H54 (cell line): ENCODE measurements around the gene RAE1.
A peak's percentile ranks its signal among the peaks of the same experiment; 100 is the strongest.
"Not testable (repeated sequence)": the region's sequence is repeated elsewhere in the genome, so short reads cannot be mapped to it uniquely, and the experiment has no call there.

Experiments
- DNase-seq: peaks from one replicate; pipeline ENCODE4 v3.0.0; 2011; ENCODE audit warnings: low spot score, mixed read lengths; ENCODE audit not compliant: insufficient read length
- FAIRE-seq: peaks from 3 replicates; lab custom pipeline; 2011; peaks lifted over from hg19 to GRCh38; lab: Jason Lieb, UNC
- POLR2A ChIP-seq: IDR thresholded peaks from 2 replicates; pipeline ENCODE4 v1.6.1; 2011; ENCODE audit warnings: low read depth, mild to moderate bottlenecking, low read length

RAE1 gene

GRCh38 chr20:57341663-57342062 is 9.4 kb upstream of the RAE1 start:
- FAIRE-seq (no peak), DNase-seq (no peak)
- TF ChIP-seq POLR2A, result no peak

DNA sequence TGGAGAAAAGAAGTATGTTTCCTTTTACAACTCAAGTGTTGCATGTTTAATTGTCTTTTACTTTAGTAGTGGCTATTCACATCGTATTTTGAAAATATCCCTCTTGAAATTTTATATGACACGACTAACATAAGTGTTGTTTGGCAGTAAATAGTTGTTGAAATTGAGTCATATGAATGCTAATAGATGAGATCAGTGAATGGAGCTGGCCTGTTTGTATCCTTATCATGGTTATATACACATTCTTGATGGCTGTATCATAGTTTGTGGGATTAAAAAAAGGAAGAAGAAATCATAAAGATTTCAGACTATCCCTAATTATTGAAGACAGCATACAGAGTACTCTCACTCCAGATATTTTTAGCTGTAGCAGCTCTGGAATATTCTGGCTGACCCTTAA is 8.2 kb upstream of the RAE1 start:
- FAIRE-seq, result no peak
- TF ChIP-seq POLR2A, result no peak
- no peak for DNase-seq

- peak; percentile 29 for DNase-seq
- FAIRE-seq, result peak; percentile 86
These were observed 4.6 kb upstream of the RAE1 start for GRCh38 chr20:57346477-57346876.

GRCh38 chr20:57347393-57347792 is 3.7 kb upstream of the RAE1 start:
- no peak for DNase-seq
- FAIRE-seq, result no peak
- no peak for TF ChIP-seq POLR2A

More at GRCh38 chr20:57346477-57346876, 4.6 kb upstream of the RAE1 start:
- TF ChIP-seq POLR2A, result no peak

DNA sequence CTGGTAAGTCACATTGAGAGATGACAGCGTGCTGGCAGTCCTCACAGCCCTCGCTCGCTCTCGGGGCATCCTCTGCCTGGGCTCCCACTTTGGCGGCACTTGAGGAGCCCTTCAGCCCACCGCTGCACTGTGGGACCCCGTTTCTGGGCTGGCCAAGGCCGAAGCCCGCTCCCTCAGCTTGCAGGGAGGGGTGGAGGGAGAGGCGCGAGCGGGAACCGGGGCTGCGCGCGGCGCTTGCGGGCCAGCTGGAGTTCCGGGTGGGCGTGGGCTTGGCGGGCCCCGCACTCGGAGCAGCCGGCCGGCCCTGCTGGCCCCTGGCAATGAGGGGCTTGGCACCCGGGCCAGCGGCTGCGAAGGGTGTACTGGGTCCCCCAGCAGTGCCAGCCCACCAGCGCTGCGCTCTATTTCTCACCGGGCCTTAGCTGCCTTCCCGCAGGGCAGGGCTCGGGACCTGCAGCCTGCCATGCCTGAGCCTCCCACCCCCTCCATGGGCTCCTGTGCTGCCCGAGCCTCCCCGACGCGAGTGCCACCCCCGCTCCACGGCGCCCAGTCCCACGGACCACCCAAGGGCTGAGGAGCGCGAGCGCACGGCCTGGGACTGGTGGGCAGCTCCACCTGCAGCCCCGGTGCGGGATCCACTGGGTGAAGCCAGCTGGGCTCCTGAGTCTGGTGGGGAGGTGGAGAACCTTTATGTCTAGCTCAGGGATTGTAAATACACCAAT is 2.7 kb upstream of the RAE1 start:
- not testable (repeated sequence) for FAIRE-seq, DNase-seq

DNA sequence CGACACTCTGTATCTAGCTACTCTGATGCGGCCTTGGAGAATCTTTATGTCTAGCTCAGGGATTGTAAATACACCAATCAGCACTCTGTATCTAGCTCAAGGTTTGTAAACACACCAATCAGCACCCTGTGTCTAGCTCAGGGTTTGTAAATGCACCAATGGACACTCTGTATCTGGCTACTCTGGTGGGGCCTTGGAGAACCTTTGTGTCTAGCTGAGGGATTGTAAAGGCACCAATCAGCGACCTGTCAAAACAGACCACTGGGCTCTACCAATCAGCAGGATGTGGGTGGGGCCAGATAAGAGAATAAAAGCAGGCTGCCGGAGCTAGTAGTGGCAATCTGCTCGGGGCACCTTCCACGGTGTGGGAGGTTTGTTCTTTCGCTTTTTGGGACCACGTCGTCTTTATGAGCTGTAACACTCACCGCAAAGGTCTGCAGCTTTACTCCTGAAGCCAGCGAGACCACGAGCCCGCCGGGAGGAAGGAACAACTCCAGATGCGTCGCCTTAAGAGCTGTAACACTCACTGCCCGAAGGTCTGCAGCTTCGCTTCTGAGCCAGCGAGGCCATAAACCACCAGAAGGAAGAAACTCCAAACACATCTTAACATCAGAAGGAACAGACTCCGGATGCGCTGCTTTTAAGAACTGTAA is 2.0 kb upstream of the RAE1 start:
- not testable (repeated sequence) for FAIRE-seq, DNase-seq

GRCh38 chr20:57350081-57350710 is 859 bp upstream of the RAE1 start:
- FAIRE-seq, result no peak
- no peak for DNase-seq
- TF ChIP-seq POLR2A, result no peak

GRCh38 chr20:57350726-57351041 is 371 bp upstream of the RAE1 start:
- DNase-seq, FAIRE-seq: not testable (repeated sequence)

DNA sequence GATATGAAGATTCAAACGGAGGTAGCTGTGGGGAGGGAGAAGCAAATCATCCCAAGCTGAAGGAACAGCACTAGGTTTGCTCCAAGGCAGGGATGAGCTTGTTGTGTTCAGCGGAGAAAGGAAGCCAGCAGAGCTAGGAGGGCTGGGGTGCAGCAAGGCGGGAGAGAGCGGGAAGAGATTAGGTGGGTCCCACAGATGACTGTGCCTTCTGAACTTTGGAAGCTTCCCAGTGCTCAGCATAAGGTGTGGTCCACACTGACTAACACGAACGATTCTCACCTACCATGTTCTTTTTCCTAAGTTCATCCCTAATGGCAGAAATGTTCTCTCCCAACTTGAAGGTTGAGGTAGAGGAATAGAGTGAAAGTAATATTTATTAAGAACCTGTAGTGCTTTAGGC is 1.2 kb downstream of the RAE1 start:
- TF ChIP-seq POLR2A, result no peak
- DNase-seq (no peak), FAIRE-seq (no peak)

GRCh38 chr20:57353351-57353750 is 2.3 kb downstream of the RAE1 start:
- TF ChIP-seq POLR2A, result no peak
- no peak for FAIRE-seq
- DNase-seq, result no peak

- peak; percentile 56 for DNase-seq
- FAIRE-seq, result peak; percentile 89
- TF ChIP-seq POLR2A, result no peak
These were observed 10.5 kb downstream of the RAE1 start for GRCh38 chr20:57361517-57361916.

GRCh38 chr20:57364451-57364850 is 13.4 kb downstream of the RAE1 start:
- no peak for DNase-seq
- TF ChIP-seq POLR2A, result no peak
- FAIRE-seq, result no peak

DNA sequence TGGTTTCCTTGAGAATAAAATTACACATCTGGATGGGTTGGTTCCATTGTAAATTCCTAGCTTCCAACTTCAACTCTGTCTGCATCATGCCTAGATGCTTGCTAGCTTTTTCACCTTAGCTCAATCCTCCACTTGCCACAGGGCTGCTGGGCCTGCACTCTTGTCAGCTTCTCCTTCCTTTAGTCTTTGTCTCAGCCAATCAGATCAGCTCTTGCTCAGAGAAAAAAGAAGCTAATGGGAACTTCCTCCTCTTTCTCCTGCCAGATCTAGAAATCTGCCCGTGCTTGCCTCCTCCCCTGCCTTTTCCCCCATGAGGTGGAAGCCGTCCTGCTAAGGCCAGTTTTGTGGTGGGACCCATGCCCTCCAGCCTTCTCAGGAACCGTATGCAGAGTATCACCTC is 18.5 kb downstream of the RAE1 start:
- FAIRE-seq (no peak), DNase-seq (no peak)
- TF ChIP-seq POLR2A, result no peak

- no peak for TF ChIP-seq POLR2A
These were observed 19.3 kb downstream of the RAE1 start for GRCh38 chr20:57370316-57370715.

DNA sequence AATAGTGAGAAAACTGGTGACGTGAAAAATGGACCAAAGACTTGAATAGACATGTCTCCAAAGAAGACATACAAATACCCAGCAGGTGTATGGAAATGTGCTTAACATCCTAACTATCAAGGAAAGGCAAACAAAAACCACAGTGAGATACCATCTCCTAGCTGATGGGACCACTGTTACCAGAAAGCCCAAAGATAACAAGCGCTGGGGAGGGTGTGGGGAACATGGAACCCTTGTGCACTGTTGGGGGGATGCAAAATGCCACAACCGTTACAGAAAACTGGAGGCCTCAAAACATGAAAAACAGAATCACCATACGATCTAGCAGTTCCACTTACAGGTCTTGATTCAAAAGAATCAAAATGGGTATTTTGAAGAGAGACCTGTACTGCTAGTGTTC is 20.3 kb downstream of the RAE1 start:
- FAIRE-seq, result no peak
- no peak for DNase-seq
- no peak for TF ChIP-seq POLR2A

More at GRCh38 chr20:57370316-57370715, 19.3 kb downstream of the RAE1 start:
- no peak for FAIRE-seq
- DNase-seq, result no peak
